Neural progenitor cell (in vitro differentiated cells): Measurements from ENCODE around the gene LCORL.

Experiments used
- CTCF ChIP-seq: fragments of 200-600 bp; sonication (generic); IDR thresholded peaks from 2 replicates; pipeline ENCODE4 v1.5.1; 2017; ENCODE audit warnings: antibody characterized with exemption, mild to moderate bottlenecking
- EZH2phosphoT487 ChIP-seq: fragments of 200-600 bp; sonication (generic); IDR thresholded peaks from 2 replicates; pipeline ENCODE4 v1.6.1; 2017; ENCODE audit warnings: antibody characterized with exemption

DNA sequence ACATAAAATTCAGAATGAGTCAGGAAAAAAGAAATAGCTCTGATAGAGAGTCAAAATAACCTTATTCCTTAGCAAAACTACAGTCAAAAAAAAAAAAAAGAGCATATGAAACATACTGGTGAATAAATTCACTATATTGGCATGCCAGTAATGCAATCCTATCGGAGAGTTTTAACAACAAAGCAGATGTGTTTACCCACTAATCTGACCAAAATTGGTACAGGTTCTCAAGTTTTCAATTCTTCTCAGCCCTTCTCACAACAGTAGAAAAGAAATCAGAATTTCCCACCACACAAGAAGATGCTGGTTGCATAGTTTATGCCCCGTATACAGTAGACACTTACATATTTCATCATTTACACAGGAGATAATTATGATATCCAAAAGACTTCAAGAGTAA, 59.4 kb downstream of the LCORL start:
- TF ChIP-seq CTCF (no peak), EZH2phosphoT487 (no peak)
